PFSK-1 (cell line): ENCODE results near the gene GIMAP2.

Source experiments
- SIN3A ChIP-seq: IDR thresholded peaks from 2 replicates; pipeline ENCODE4 v1.6.1; 2012; ENCODE audit warnings: mild to moderate bottlenecking, low read length, moderate library complexity, borderline replicate concordance; ENCODE audit not compliant: insufficient read depth
- TAF1 ChIP-seq: IDR thresholded peaks from 2 replicates; pipeline ENCODE4 v1.6.1; 2012; ENCODE audit warnings: low read length, control low read depth, borderline replicate concordance; ENCODE audit not compliant: insufficient read depth
- TF ChIP-seq, protein P1 (sequence below), 2 experiments: IDR thresholded peaks; 2 replicates each; pipeline versions ENCODE4 v1.6.1 to v1.8.0; 2011 to 2012; ENCODE audit warnings: low read depth in 2 of 2, low read length in 2 of 2, control low read depth in 1 of 2, inconsistent platforms in 1 of 2, mild to moderate bottlenecking in 1 of 2, moderate library complexity in 1 of 2; ENCODE audit not compliant: insufficient read depth in 1 of 2

GRCh38 chr7:150703209-150703608 is 17.7 kb downstream of the GIMAP2 start:
- TF ChIP-seq, protein P1, sequence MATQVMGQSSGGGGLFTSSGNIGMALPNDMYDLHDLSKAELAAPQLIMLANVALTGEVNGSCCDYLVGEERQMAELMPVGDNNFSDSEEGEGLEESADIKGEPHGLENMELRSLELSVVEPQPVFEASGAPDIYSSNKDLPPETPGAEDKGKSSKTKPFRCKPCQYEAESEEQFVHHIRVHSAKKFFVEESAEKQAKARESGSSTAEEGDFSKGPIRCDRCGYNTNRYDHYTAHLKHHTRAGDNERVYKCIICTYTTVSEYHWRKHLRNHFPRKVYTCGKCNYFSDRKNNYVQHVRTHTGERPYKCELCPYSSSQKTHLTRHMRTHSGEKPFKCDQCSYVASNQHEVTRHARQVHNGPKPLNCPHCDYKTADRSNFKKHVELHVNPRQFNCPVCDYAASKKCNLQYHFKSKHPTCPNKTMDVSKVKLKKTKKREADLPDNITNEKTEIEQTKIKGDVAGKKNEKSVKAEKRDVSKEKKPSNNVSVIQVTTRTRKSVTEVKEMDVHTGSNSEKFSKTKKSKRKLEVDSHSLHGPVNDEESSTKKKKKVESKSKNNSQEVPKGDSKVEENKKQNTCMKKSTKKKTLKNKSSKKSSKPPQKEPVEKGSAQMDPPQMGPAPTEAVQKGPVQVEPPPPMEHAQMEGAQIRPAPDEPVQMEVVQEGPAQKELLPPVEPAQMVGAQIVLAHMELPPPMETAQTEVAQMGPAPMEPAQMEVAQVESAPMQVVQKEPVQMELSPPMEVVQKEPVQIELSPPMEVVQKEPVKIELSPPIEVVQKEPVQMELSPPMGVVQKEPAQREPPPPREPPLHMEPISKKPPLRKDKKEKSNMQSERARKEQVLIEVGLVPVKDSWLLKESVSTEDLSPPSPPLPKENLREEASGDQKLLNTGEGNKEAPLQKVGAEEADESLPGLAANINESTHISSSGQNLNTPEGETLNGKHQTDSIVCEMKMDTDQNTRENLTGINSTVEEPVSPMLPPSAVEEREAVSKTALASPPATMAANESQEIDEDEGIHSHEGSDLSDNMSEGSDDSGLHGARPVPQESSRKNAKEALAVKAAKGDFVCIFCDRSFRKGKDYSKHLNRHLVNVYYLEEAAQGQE (IDR thresholded peaks at IDR 0.05; ENCODE audit: insufficient read depth in 1 of 2, low read depth in 2 of 2, low read length in 2 of 2), result no peak
- TF ChIP-seq TAF1 (no peak), SIN3A (no peak)
